Stimulated activated CD8-positive, alpha-beta memory T cell treated with anti-CD3 and anti-CD28 coated beads, Interleukin-2, amount 100 ng/mL, for 1 hour (primary cell): ENCODE data around the gene AMDHD2.

Source experiments
- DNase-seq, 2 donors: peaks; one replicate each; pipeline ENCODE4 v3.0.0-alpha.2; 2020; ENCODE audit warnings: low read depth in 2 of 2

The AMDHD2 gene

GRCh38 chr16:2516391-2517240 lies 3.6 kb upstream of the AMDHD2 start:
- DNase-seq, result no peak

- no peak for DNase-seq
Observed at GRCh38 chr16:2517954-2518605, 2.1 kb upstream of the AMDHD2 start.

DNA sequence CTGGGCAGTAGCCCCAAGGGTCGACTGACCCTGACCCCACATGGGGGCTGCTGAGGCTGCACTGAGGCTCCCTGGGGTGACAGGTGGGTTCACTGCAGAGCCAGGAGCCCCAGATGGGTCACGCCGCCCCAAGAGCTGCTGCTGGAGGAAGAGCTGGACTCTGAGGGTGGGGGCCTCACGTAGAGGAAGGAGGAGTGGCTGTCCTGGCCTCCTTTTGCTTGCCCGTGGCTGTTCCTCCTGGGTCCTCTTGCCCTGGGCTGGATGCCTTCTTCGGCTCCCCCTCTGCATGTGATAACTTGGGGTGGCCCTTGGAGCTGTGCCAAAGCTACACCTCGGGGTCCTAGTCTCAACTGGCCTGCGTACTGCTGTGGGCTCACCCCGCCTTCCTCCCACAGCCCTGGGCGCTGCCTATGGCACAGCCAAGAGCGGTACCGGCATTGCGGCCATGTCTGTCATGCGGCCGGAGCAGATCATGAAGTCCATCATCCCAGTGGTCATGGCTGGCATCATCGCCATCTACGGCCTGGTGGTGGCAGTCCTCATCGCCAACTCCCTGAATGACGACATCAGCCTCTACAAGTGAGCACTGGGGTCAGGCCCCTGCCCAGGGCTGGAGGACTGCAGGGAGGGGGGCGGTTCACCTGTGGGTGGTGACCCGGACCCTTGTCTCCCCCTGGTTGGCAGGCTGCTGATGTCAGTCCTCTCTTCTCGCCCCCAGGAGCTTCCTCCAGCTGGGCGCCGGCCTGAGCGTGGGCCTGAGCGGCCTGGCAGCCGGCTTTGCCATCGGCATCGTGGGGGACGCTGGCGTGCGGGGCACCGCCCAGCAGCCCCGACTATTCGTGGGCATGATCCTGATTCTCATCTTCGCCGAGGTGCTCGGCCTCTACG lies 1.1 kb upstream of the AMDHD2 start:
- no peak for DNase-seq

GRCh38 chr16:2519711-2520080 lies 475 bp upstream of the AMDHD2 start:
- DNase-seq, result no peak

- DNase-seq, result no peak
Observed at GRCh38 chr16:2520784-2521531, 787 bp downstream of the AMDHD2 start.

GRCh38 chr16:2523801-2524231 lies 3.6 kb downstream of the AMDHD2 start:
- no peak for DNase-seq

DNA sequence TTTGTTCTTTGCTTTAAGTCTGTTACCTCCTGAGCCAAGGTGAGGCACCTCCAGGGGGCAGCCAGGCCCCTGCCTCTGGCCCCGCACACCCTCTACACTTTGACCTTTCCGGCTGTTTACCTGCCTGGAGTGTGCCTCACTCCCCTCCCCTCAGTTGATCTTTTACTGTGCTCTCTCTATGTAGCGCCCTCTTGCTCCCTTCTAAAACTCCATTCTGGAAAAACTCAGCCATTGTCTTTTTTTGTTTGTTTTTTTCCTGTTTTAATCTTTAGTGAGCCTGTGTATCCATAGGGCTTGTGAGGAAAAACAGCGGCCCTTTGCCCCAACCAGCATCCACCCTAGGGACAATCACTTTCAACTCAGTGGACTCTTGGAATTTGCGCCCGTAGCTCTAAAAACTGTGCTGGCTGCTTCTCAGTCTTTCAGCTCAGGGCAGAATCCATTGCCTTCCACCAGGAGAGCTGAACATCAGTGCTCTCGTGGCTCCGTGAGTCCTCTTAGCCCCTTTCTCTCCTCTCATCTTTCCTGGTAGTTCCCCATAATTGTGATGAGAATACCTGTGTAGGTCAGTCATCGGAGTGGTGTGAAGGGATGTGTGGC lies 4.3 kb downstream of the AMDHD2 start:
- DNase-seq, result no peak

- DNase-seq, result no peak
Observed at GRCh38 chr16:2526135-2526534, 6.0 kb downstream of the AMDHD2 start.

GRCh38 chr16:2527071-2527783 lies 7.1 kb downstream of the AMDHD2 start:
- no peak for DNase-seq

GRCh38 chr16:2527784-2528100 lies 7.6 kb downstream of the AMDHD2 start:
- DNase-seq, result no peak

- DNase-seq, result no peak
Observed at GRCh38 chr16:2528161-2529060, 8.2 kb downstream of the AMDHD2 start.

DNA sequence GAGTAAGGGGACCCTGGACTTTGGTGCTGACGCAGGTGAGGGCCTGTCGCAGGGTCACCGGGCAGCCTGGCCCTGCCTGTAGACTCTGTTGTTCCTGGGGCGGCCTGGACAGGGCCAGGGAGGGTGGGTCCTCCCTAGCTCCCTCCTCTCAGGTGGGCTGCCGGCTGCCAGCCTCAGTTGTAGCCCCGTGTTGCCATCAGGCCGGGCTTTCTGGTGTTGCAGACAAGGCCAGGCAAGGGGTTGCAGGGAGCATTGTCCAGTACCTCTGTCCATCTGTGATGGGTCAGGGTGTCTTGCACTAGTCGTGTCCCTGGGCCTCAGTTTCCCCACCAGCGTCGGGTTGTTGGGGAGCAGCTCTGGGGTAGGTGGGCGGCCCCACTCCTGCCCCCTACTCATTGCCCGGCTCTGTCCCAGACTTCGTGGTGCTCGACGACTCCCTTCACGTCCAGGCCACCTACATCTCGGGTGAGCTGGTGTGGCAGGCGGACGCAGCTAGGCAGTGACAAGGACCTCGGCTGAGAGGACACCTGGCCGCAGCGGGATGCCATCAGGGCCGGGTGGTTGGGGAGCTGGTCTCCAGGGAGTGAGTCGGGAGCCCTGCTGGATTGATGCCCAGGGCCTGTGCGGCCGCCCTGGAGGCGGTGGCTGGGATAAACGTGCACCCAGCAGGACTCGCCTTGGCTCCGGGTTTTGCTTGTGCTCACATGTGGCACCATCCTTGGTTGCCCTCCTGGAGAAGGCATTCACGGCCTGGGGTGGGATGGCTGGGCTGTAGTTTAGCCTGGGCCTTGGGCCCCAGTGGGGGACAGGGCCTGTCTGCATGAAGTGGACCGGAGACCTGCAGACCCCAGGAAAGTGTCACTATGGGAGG lies 9.1 kb downstream of the AMDHD2 start:
- DNase-seq, result no peak

DNA sequence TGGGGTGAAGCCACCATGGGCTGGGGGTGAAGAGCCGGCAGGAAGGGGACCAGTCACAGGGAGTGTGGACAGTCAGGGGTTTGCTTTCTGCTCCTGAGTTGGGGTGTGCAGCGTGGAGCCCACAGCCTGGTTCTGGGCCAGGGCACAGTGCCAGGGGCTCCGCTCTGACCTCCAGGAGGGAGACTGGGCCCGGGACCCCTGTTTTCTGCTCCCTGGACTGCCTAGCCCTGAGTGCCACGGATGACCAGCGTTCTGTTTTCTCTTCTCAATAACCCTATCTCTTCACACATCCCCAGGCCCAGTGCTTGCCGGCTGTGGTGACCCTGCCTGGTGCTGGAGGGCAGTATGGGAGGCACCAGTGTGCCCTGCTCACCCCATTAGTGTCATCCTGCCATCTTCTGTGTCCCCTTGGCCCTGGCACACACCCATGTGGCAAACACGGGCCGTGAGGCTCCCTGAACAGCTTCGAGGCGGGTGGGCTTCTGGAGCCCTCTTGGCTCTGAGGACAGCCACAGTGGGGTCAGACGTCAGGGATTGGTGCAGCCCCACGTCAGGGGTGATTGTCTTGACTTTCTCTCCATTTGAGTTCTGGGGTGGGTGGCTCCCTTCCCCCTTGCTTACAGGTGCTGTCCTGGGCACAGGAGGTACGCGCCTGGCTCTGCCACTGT lies 9.9 kb downstream of the AMDHD2 start:
- no peak for DNase-seq

DNA sequence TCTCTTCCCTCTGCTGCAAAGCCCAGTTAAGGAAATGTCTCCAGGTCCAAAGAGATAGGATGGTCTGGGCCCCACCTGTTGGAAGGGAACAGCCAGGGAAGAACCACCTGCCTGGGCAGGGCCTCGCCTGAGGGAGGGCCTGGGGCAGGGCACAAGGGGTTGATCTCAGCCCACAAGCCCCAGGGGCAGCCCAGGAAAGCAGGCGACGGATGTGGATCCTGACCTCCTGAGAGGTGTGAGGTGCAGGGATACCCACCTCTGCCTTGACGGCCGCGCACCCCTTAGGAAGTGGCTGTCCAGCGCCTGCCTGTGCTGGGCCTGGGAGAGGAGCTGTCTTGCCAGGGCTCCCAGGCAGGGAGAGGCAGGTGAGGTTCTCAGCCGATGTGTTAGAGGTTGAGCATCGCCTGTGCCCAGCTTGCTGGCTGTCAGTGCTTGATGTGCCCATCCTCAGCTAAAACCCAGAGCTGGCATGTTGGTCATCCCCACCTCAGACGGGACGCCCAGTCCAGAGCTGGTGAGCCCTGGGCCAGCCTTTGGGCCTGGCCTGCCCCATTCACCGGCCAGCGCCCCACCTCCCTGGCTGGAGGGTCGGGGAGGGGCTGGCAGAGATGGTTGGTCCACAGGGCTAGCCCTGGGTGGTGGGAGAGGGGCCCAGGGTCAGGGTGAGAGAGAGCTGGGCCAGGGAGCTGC lies 10.6 kb downstream of the AMDHD2 start:
- no peak for DNase-seq

GRCh38 chr16:2531371-2531695 lies 11.2 kb downstream of the AMDHD2 start, which contains the start of gene CEMP1:
Gene CEMP1, minus strand, starts transcription at chr16:2531408. Its CDS starts 335 bp downstream, at chr16:2531073.
- DNase-seq, result no peak

DNA sequence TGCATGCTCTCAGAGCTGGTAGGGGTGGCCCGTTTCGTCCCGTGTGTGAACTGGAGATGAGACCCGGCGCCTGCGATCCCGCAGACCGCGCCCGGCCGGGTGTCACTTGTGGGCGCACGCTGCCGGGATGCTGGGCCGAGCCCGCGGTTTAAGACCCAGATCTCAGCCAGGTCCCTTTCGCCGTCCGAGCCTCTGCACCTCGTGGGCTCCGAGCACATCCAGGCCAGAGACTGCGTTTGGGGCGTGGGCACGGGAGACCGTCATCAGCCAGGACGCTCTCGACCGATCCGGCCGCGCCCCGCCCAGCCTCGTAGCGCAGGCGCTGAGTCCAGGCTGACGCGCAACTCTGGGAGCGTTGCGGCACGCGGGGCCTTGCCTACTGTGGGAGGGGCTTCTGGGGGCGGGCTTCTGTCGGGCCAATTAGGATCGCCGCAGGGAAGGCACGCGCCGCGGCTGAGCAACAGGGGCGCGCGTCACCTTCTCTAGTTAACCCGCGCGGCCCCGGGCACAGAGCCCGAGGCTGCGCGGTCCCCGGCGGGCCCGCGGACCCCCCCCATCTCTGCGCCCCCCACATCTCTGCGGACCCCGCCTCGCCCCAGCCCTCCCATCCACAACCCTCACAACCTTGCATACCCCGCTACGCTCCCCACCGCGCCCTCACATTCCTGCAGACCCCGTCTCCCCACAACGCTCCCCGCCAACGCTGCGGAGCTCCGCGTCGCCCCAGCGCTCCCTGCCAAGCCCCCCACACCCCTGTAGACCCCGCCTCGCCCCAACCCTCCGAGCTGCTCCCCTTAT lies 11.7 kb downstream of the AMDHD2 start:
- peak; percentile 90 to 96 for DNase-seq
